ENCODE results near the gene PEX1.

- TF ChIP-seq POLR2A (IDR thresholded peaks at IDR 0.05) (no peak), EP300 (IDR thresholded peaks at IDR 0.05; ENCODE audit: low read depth) (no peak)
Measured at GRCh38 chr7:92513167-92513902, 15.0 kb downstream of the PEX1 start.

Measured in transverse colon (tissue), 1 donor.